ENCODE data around the gene FCHSD2. TPM values are rescaled to one million over a fixed set of nuclear protein-coding genes. Genes with fewer than 3 reads are reported as not detected.

Gene FCHSD2
- total and polyA plus RNA-seq, 2 of the 13 experiments (the other 11 are each of a cell fraction or from before 2014, with no cell fraction given): 20.5 to 24.8 TPM

GRCh38 chr11:72886619-72887018, 255.5 kb downstream of the FCHSD2 start:
- H3K9ac ChIP-seq (ENCODE audit: insufficient read depth, low read depth, low read length): no peak overlapping the region
- no peak overlapping the region for H3K27ac ChIP-seq (ENCODE audit: extremely low read length, insufficient read depth, low read length)
- intact Hi-C loops (cut with micrococcal nuclease; ENCODE audit: unreplicated experiment): no loop called here
- ChIA-PET CTCF (ENCODE audit: low intra/inter-chr PET ratio, low total read pairs) (no interaction called here), POLR2A (no interaction called here)
- DNase-seq (ENCODE audit: low spot score) (no peak), FAIRE-seq (no peak), ATAC-seq (no peak)
- no peaks in the 10 kb centered on the region for H3K9me3 ChIP-seq (ENCODE audit: low read length)
- no peak overlapping the region for H2AFZ ChIP-seq (ENCODE audit: low read length)
- no TSS peak for BruUV-seq (replicated peaks)
- no peak overlapping the region for H3K4me2 ChIP-seq (ENCODE audit: low read depth, low read length)
- no peaks in the 10 kb centered on the region for H3K4me1 ChIP-seq (ENCODE audit: insufficient read depth, low read length)
- H4K20me1 ChIP-seq (ENCODE audit: insufficient read depth, low read length): no peaks in the 10 kb centered on the region
- in situ Hi-C loops (cut with HindIII; ENCODE audit: extremely low pct_ligation_motif_present, low pct_unique_long_range_greater_than_20kb): no loop called here
- H3K27me3 ChIP-seq (ENCODE audit: control insufficient read depth in 1 of 2, insufficient read depth in 2 of 2, low read length in 2 of 2): no peaks in the 10 kb centered on the region
- peaks cover 15 to 50% of the 10 kb centered on the region in 2 experiments for H3K36me3 ChIP-seq (replicated peaks in 1 of 2; ENCODE audit: control insufficient read depth in 1 of 2, insufficient read depth in 2 of 2, low read length in 2 of 2)
- H3K4me3 ChIP-seq (replicated peaks in 1 of 3; ENCODE audit: insufficient read depth in 1 of 3, low read depth in 2 of 3, low read length in 3 of 3): no peak overlapping the region
- H3K79me2 ChIP-seq (ENCODE audit: insufficient read depth, low read length): no peaks in the 10 kb centered on the region
- TF ChIP-seq ZNF205 (CRISPR knock-in tag; IDR thresholded peaks at IDR 0.05) (no peak), GLI4 (CRISPR knock-in tag; IDR thresholded peaks at IDR 0.05; ENCODE audit: borderline replicate concordance) (no peak), GRHL1 (CRISPR knock-in tag; conservative IDR thresholded peaks at IDR 0.05) (no peak), ZNF530 (CRISPR knock-in tag; IDR thresholded peaks at IDR 0.05; ENCODE audit: low read depth) (no peak), ZNF781 (CRISPR knock-in tag; IDR thresholded peaks at IDR 0.05; ENCODE audit: borderline replicate concordance, not compliant biosample characterization) (no peak), JUN (CRISPR knock-in tag; IDR thresholded peaks at IDR 0.05) (no peak), ZNF331 (CRISPR knock-in tag; IDR thresholded peaks at IDR 0.05) (no peak), MAF1 (CRISPR knock-in tag; IDR thresholded peaks at IDR 0.05; ENCODE audit: borderline replicate concordance) (no peak), SNAPC4 (CRISPR knock-in tag; IDR thresholded peaks at IDR 0.05) (no peak), GTF3A (CRISPR knock-in tag; conservative IDR thresholded peaks at IDR 0.05) (no peak), NKX3-1 (CRISPR knock-in tag; IDR thresholded peaks at IDR 0.05) (no peak), STAG1 (CRISPR knock-in tag; IDR thresholded peaks at IDR 0.05) (no peak), RBM22 (optimal IDR thresholded peaks at IDR 0.05; ENCODE audit: low read length) (no peak), ELF4 (CRISPR knock-in tag; IDR thresholded peaks at IDR 0.05; ENCODE audit: borderline replicate concordance) (no peak), ZBTB42 (CRISPR knock-in tag; IDR thresholded peaks at IDR 0.05) (no peak), ZNF562 (CRISPR knock-in tag; IDR thresholded peaks at IDR 0.05; ENCODE audit: borderline replicate concordance) (no peak), SP5 (CRISPR knock-in tag; IDR thresholded peaks at IDR 0.05; ENCODE audit: borderline replicate concordance, low read depth) (no peak), BCLAF1 (IDR thresholded peaks at IDR 0.05) (no peak)
